DOHH2 (cell line): ENCODE data around the gene PLXNA2.

ENCODE experiments used
- CTCF ChIP-seq: fragments of 200-600 bp; sonication (generic); IDR thresholded peaks from one replicate; pipeline ENCODE4 v1.5.1; 2014; ENCODE audit warnings: antibody characterized with exemption, mild to moderate bottlenecking, low read depth, low read length; ENCODE audit not compliant: poor library complexity, severe bottlenecking
- EZH2phosphoT487 ChIP-seq: fragments of 200-600 bp; sonication (generic); IDR thresholded peaks from 2 replicates; pipeline ENCODE4 v1.6.1; 2017; ENCODE audit warnings: borderline replicate concordance, mild to moderate bottlenecking, antibody characterized with exemption, low read length, moderate library complexity, mixed read lengths

GRCh38 chr1:207990455-207990854, 253.7 kb downstream of the PLXNA2 start:
- TF ChIP-seq CTCF (no peak), EZH2phosphoT487 (no peak)
